Measurements from ENCODE around the gene FADS2.

- TF ChIP-seq EZH2phosphoT487 (IDR thresholded peaks at IDR 0.05; ENCODE audit: low read depth) = no peak
- no peak for TF ChIP-seq CTCF (IDR thresholded peaks at IDR 0.05; ENCODE audit: low read depth, low read length)
Observed at GRCh38 chr11:61914471-61915171, 86.5 kb downstream of the FADS2 start.

Data from OCI-LY3 (cell line).